BLaER1 treated with 17β-estradiol and CSF1 and Interleukin-3, amounts not matched to agents 10 nM and 100 nM (cell line): ENCODE results near the gene GALNT11.

ENCODE experiments used
- H3K27ac ChIP-seq, 11 experiments: shearing (Covaris generic); formaldehyde crosslinking; 2 replicates each; pipeline ENCODE4 v1.8.1; 2022
- H3K27me3 ChIP-seq, 11 experiments: shearing (Covaris generic); formaldehyde crosslinking; 2 replicates each; pipeline ENCODE4 v1.8.1; 2022
- H3K36me3 ChIP-seq, 11 experiments: shearing (Covaris generic); formaldehyde crosslinking; 2 replicates each; pipeline ENCODE4 v1.8.1; 2022
- H3K4me1 ChIP-seq, 10 experiments: shearing (Covaris generic); formaldehyde crosslinking; 2 replicates each; pipeline ENCODE4 v1.8.1; 2022
- H3K4me2 ChIP-seq, 11 experiments: shearing (Covaris generic); formaldehyde crosslinking; 2 replicates each; pipeline ENCODE4 v1.8.1; 2022
- H3K4me3 ChIP-seq, 10 experiments: shearing (Covaris generic); formaldehyde crosslinking; 2 replicates each; pipeline ENCODE4 v1.8.1; 2022
- H3K9ac ChIP-seq, 11 experiments: shearing (Covaris generic); formaldehyde crosslinking; 2 replicates each; pipeline ENCODE4 v1.8.1; 2022
- H3K9me3 ChIP-seq, 11 experiments: shearing (Covaris generic); formaldehyde crosslinking; replicated peaks in 1 of 11; 2 replicates each; pipeline ENCODE4 v1.8.1; 2022
- H4K20me1 ChIP-seq, 11 experiments: shearing (Covaris generic); formaldehyde crosslinking; 2 replicates each; pipeline ENCODE4 v1.8.1; 2022
- Cebpa-rat ChIP-seq, 11 experiments: shearing (Covaris generic); IDR thresholded peaks; 2 replicates each; pipeline ENCODE4 v1.8.1; 2022

GALNT11 gene

GRCh38 chr7:152085131-152085530, 59.7 kb downstream of the GALNT11 start:
- H3K4me2 ChIP-seq, result no peak overlapping the region
- H3K9ac ChIP-seq, result no peak overlapping the region
- no peak overlapping the region for H3K27ac ChIP-seq

DNA sequence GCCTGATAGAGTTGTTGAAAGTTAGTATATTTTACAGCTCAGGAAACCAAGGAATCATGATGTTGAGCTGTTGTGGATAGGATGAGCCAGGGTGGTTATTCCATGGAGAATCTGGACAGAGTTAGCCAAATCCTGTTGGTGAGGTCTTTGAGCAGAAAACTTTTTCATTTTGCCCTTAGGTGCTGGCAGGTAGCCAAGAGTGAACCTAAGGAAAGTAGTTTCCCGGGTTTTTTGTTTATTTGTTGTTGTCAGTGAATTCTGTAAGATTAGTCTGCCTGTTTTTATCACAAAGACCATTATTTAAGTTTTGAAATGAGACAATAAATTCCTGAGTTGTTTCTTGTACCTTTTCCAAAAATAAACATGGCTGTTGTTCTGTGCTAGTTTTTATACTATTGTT, 61.0 kb downstream of the GALNT11 start:
- Histone ChIP-seq H3K36me3 (peaks cover 0 to 16% (median 4%) of the 10 kb centered on the region in 11 experiments; a peak in 8 of 22 replicates), H3K27ac (no peak overlapping the region), H3K4me3 (no peak overlapping the region), H3K4me1 (peaks cover 0 to 36% (median 0%) of the 10 kb centered on the region in 10 experiments; a peak in 6 of 20 replicates), H3K27me3 (no peaks in the 10 kb centered on the region), H3K9me3 (peaks cover 16 to 38% (median 22%) of the 10 kb centered on the region in 11 experiments), H4K20me1 (no peaks in the 10 kb centered on the region), H3K9ac (no peak overlapping the region), H3K4me2 (no peak overlapping the region)
- TF ChIP-seq Cebpa-rat (IDR thresholded peaks at IDR 0.05), result no peak

More at GRCh38 chr7:152085131-152085530, 59.7 kb downstream of the GALNT11 start:
- Histone ChIP-seq H3K27me3 (no peaks in the 10 kb centered on the region), H3K9me3 (peaks cover 16 to 40% (median 22%) of the 10 kb centered on the region in 11 experiments), H4K20me1 (no peaks in the 10 kb centered on the region), H3K4me3 (no peak overlapping the region), H3K4me1 (peaks cover 0 to 30% (median 0%) of the 10 kb centered on the region in 10 experiments; a peak in 6 of 20 replicates), H3K36me3 (peaks cover 0 to 16% (median 4%) of the 10 kb centered on the region in 11 experiments; a peak in 8 of 22 replicates)
- no peak for TF ChIP-seq Cebpa-rat (IDR thresholded peaks at IDR 0.05)

DNA sequence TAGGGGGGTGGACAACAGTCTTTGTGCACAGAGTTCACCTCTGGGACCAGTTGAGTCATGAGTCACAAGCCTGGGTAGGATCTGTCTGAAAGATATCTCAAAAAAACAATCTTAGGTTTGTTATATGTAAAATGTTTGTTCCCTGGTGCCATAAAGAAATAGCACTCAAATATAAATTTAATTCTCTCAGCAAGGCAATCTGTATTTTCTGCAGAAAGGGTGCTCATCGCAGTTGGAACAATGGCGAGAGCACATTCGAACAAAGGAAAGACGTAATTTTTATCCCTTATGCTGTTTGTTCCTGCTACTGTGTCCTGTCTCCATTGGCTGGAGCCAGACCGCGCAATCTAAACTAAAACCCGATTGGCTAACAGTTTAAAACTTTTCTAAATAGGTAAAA, 63.7 kb downstream of the GALNT11 start:
- Histone ChIP-seq H3K4me2 (no peak overlapping the region), H3K36me3 (peaks cover 0 to 17% (median 4%) of the 10 kb centered on the region in 11 experiments; a peak in 8 of 22 replicates), H3K27me3 (no peaks in the 10 kb centered on the region), H3K27ac (no peak overlapping the region), H4K20me1 (no peaks in the 10 kb centered on the region), H3K9me3 (peaks cover 16 to 33% (median 22%) of the 10 kb centered on the region in 11 experiments), H3K9ac (no peak overlapping the region), H3K4me1 (peaks cover 0 to 13% (median 0%) of the 10 kb centered on the region in 10 experiments; a peak in 4 of 20 replicates), H3K4me3 (peak overlapping the region in 1 of 10 experiments; percentile 1; a peak in 1 of 20 replicates)
- TF ChIP-seq Cebpa-rat (IDR thresholded peaks at IDR 0.05), result no peak

- H3K27me3 ChIP-seq, result no peaks in the 10 kb centered on the region
- no peak for TF ChIP-seq Cebpa-rat (IDR thresholded peaks at IDR 0.05)
- H3K4me1 ChIP-seq, result peaks cover 0 to 13% (median 0%) of the 10 kb centered on the region in 10 experiments; a peak in 4 of 20 replicates
- no peak overlapping the region for H3K9ac ChIP-seq
- no peaks in the 10 kb centered on the region for H4K20me1 ChIP-seq
- H3K36me3 ChIP-seq, result peaks cover 0 to 20% (median 4%) of the 10 kb centered on the region in 11 experiments; a peak in 8 of 22 replicates
- H3K27ac ChIP-seq, result peak overlapping the region in 1 of 11 experiments; percentile 27; a peak in 1 of 22 replicates
- peaks cover 16 to 33% (median 22%) of the 10 kb centered on the region in 11 experiments for H3K9me3 ChIP-seq
- H3K4me3 ChIP-seq, result no peak overlapping the region
- H3K4me2 ChIP-seq, result peak overlapping the region in 2 of 11 experiments; percentile 58 to 71; a peak in 4 of 22 replicates
Observed at GRCh38 chr7:152090747-152091146, 65.3 kb downstream of the GALNT11 start.

DNA sequence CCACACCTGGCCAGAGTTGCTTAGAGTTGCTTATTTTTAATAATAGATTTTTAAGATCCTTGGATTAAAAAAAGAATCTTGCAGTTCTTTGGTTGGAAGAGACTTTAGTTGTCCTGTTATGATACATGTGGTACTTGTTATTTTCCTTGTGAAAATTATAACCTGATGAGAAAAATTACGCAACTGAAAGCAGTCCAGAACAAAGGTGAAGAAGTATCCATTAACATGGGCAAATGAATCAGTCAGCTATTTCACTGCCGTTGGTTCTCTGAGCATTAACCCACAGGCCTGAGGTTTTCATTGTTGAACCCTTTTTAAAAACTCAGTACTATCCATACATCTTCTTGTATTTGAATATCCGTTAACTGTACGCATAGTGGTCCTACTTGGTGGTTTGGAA, 68.2 kb downstream of the GALNT11 start:
- no peaks in the 10 kb centered on the region for H3K27me3 ChIP-seq
- peaks cover 0 to 13% (median 0%) of the 10 kb centered on the region in 10 experiments; a peak in 4 of 20 replicates for H3K4me1 ChIP-seq
- no peaks in the 10 kb centered on the region for H4K20me1 ChIP-seq
- TF ChIP-seq Cebpa-rat (IDR thresholded peaks at IDR 0.05), result 0 out of 22 replicates have a peak, but pooled peaks of 1 of the 11 experiments have one; percentile 14
- no peak overlapping the region for H3K4me2 ChIP-seq
- no peak overlapping the region for H3K27ac ChIP-seq
- H3K9ac ChIP-seq, result no peak overlapping the region
- no peak overlapping the region for H3K4me3 ChIP-seq
- H3K9me3 ChIP-seq, result peaks cover 12 to 16% (median 14%) of the 10 kb centered on the region in 11 experiments
- peaks cover 0 to 15% (median 4%) of the 10 kb centered on the region in 11 experiments; a peak in 8 of 22 replicates for H3K36me3 ChIP-seq

GRCh38 chr7:152095771-152096170, 70.3 kb downstream of the GALNT11 start:
- Histone ChIP-seq H3K9ac (no peak overlapping the region), H3K4me3 (no peak overlapping the region), H3K27me3 (no peaks in the 10 kb centered on the region), H3K4me2 (no peak overlapping the region), H3K36me3 (peaks cover 0 to 9% (median 0%) of the 10 kb centered on the region in 11 experiments; a peak in 5 of 22 replicates), H3K4me1 (peaks cover 0 to 10% (median 0%) of the 10 kb centered on the region in 10 experiments; a peak in 4 of 20 replicates), H3K27ac (no peak overlapping the region), H3K9me3 (no peaks in the 10 kb centered on the region), H4K20me1 (no peaks in the 10 kb centered on the region)
- no peak for TF ChIP-seq Cebpa-rat (IDR thresholded peaks at IDR 0.05)

- Histone ChIP-seq H3K27ac (no peak overlapping the region), H3K9me3 (no peaks in the 10 kb centered on the region), H3K9ac (no peak overlapping the region), H3K4me1 (no peaks in the 10 kb centered on the region), H3K4me2 (no peak overlapping the region), H4K20me1 (no peaks in the 10 kb centered on the region), H3K36me3 (peaks cover 0 to 23% (median 0%) of the 10 kb centered on the region in 11 experiments; a peak in 5 of 22 replicates), H3K27me3 (no peaks in the 10 kb centered on the region), H3K4me3 (no peak overlapping the region)
- TF ChIP-seq Cebpa-rat (IDR thresholded peaks at IDR 0.05), result no peak
Observed at GRCh38 chr7:152097330-152097729, 71.9 kb downstream of the GALNT11 start.

DNA sequence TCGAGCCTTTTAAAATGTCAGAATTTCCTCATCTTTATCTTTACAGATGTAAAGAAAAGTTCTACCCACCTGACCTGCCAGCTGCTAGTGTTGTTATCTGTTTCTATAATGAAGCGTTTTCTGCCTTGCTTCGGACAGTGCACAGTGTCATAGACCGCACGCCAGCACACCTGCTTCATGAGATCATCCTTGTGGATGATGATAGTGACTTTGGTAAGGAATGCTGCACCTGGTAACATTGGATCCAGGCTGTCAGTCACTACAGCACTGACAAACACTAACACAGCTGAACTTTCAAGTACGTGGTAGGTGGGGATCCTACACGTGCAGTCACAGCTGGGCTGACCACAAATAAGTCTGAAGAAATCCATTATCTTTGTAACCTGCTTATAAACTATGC, 77.6 kb downstream of the GALNT11 start:
- Histone ChIP-seq H3K27me3 (no peaks in the 10 kb centered on the region), H3K4me2 (no peak overlapping the region), H3K27ac (no peak overlapping the region), H3K4me3 (no peak overlapping the region), H3K4me1 (no peaks in the 10 kb centered on the region), H3K36me3 (peaks cover 0 to 47% (median 0%) of the 10 kb centered on the region in 11 experiments; a peak in 5 of 22 replicates), H4K20me1 (no peaks in the 10 kb centered on the region; a peak in 1 of 22 replicates), H3K9ac (no peak overlapping the region), H3K9me3 (no peaks in the 10 kb centered on the region)
- TF ChIP-seq Cebpa-rat (IDR thresholded peaks at IDR 0.05), result no peak

DNA sequence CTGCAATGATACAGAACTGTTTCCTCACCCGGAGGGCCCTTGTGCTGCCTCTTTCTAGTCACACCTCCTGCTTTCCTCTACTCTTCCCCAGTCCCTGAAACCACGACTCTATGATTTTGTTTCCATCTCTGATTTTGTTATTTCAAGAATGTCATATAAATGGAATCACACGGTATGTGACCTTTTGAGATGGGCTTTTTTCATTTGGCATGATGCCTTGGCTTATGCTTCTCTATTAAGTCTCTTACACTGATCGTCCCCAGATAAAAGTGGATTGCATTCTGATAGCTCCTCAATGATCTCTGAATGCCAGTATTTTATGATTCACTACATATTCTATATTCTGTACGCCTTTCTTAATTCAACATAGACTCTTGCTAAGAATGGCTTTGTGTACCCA, 78.2 kb downstream of the GALNT11 start:
- peaks cover 0 to 53% (median 0%) of the 10 kb centered on the region in 11 experiments; a peak in 5 of 22 replicates for H3K36me3 ChIP-seq
- H3K27me3 ChIP-seq, result no peaks in the 10 kb centered on the region
- no peak overlapping the region for H3K4me3 ChIP-seq
- H3K4me1 ChIP-seq, result no peaks in the 10 kb centered on the region
- no peaks in the 10 kb centered on the region for H3K9me3 ChIP-seq
- TF ChIP-seq Cebpa-rat (IDR thresholded peaks at IDR 0.05), result no peak
- H3K9ac ChIP-seq, result no peak overlapping the region
- no peak overlapping the region for H3K4me2 ChIP-seq
- no peaks in the 10 kb centered on the region; a peak in 1 of 22 replicates for H4K20me1 ChIP-seq
- H3K27ac ChIP-seq, result no peak overlapping the region
